ENCODE data around the gene FBXO15. TPM values are rescaled to one million over a fixed set of nuclear protein-coding genes. Genes with fewer than 3 reads are reported as not detected.

The FBXO15 gene
- total RNA-seq, 2 experiments from 2014 or later: 0.67 to 0.75 TPM

DNA sequence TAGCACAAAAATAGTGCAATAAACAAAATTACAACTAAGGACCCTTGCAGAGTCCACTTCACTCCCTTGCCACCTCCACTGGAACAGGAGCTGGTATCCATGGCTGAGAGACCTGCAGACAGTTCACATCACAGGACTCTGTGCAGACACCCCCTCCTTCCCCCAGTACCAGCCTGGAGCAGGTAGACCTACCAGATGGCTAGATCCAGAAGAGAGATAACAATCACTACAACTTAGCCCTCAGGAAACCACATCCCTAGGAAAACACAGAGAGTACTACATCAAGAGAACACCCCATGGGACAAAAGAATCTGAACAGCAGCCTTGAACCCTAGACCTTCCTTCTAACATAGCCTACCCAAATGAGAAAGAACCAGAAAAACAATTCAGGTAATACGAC, 49.8 kb downstream of the FBXO15 start:
- H3K4me3 Mint-ChIP-seq: no peak overlapping the region
- ChIA-PET CTCF (no interaction called here), POLR2A (no interaction called here)

DNA sequence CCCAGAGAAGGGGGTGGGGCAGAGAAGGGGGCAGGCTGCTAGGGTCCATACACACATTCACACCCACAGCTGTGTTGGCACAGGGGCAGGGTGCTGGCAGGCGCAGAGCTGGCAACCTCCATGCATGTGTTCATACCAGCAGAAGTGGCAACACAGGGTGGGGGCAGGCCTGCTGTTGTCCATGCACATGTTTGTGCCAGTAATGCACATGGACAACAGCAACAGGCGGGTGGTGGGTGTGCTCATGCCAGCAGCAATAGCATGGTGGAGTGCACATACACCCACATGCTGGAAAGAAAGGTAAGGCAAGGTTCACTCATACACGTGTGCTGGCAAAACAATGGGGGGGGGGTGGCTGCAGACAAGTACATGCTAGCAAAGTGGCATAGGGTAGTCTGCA, 54.7 kb downstream of the FBXO15 start:
- no peaks in the 10 kb centered on the region for H3K4me1 Mint-ChIP-seq (ENCODE audit: low read depth)
- peaks cover 13% of the 10 kb centered on the region for H3K9me3 Mint-ChIP-seq
- no peak for DNase-seq
- peaks cover 11% of the 10 kb centered on the region for H3K36me3 Mint-ChIP-seq
- intact Hi-C loops (cut with micrococcal nuclease): no loop called here
- no peak overlapping the region for H3K4me3 Mint-ChIP-seq
- no peak overlapping the region for H3K27ac Mint-ChIP-seq
- peaks cover 12% of the 10 kb centered on the region for H3K27me3 Mint-ChIP-seq
- POLR2A ChIA-PET: no interaction called here
- CTCF ChIA-PET: no interaction called here

More for the DNA sequence above, 49.8 kb downstream of the FBXO15 start:
- DNase-seq: no peak
- intact Hi-C loops (cut with micrococcal nuclease): no loop called here
- Mint-ChIP-seq H3K4me1 (ENCODE audit: low read depth) (no peaks in the 10 kb centered on the region), H3K36me3 (peaks cover 10% of the 10 kb centered on the region), H3K27me3 (peaks cover 3% of the 10 kb centered on the region), H3K9me3 (peaks cover 12% of the 10 kb centered on the region), H3K27ac (no peak overlapping the region)

DNA sequence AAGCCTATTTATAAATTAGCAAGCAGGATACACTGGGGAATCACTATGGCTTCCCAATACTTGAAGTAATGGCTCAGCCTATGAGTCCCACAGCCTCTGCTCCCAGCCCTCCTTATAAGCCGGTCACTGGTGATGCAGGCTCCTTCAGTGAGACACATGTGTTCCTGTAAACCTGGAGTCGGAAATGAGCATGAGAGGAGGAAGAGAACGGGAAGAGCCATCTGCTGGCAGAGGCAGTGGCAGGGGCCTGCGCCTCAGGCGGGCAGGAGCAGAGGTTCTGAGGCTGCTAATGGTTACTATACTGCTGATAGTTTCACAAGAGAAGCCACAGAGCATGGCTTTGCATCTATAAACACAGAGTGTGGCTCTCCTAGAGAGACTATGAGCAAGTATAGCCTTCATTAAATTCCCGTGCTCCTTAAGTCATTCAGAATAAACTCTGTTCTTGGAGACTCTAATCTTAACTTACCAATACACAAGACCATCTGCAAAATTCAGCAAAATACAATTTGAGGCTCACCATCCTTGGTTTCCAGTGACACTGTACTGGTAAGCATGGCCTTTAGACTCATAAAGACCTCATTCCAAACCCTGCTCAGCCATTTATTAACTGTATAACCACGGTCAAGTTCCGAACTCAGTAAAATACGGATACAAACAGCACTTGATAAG, 63.3 kb downstream of the FBXO15 start:
- no peak for DNase-seq
- peaks cover 2% of the 10 kb centered on the region for H3K36me3 Mint-ChIP-seq
- intact Hi-C loops (cut with micrococcal nuclease): loop anchor here (5.0 to 10.0 kb wide), 2 partner anchors 1322 to 1660 kb away; no protein-coding TSS in a partner anchor
- CTCF ChIA-PET: interaction anchor here (2.3 kb wide), 1 partner anchor 258 kb away, joined by 10 read pairs; no protein-coding TSS in a partner anchor
- peaks cover 8% of the 10 kb centered on the region for H3K9me3 Mint-ChIP-seq
- peaks cover 3% of the 10 kb centered on the region for H3K27me3 Mint-ChIP-seq
- H3K4me3 Mint-ChIP-seq: no peak overlapping the region
- POLR2A ChIA-PET: no interaction called here
- no peak overlapping the region for H3K27ac Mint-ChIP-seq
- peaks cover 14% of the 10 kb centered on the region for H3K4me1 Mint-ChIP-seq (ENCODE audit: low read depth)

DNA sequence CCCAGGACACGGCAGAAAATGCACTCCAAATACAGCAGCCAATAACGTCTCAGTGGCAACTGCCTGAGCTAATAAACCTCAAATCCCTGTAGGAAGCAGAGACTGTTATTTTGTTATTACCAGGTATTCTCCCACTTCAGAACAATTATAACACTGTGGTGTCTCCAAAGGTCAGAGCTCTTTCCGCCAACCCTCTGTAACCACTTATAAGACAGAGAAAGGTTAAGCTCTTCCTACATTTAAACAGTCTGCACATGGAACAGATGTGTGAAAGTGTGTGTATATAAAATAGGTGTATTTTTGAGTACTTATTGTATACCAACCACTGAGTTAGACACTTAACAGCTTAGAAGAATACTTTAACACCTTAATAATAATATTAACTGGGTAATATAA, 64.1 kb downstream of the FBXO15 start:
- peaks cover 14% of the 10 kb centered on the region for H3K4me1 Mint-ChIP-seq (ENCODE audit: low read depth)
- ChIA-PET CTCF (interaction anchor here (1.0 to 2.3 kb wide), 7 partner anchors 16 to 259 kb away, joined by 3 to 16 read pairs (median 6); no protein-coding TSS in a partner anchor), POLR2A (interaction anchor here (0.7 kb wide), 1 partner anchor 56 kb away, joined by 3 read pairs; no protein-coding TSS in a partner anchor)
- peak overlapping the region; percentile 73 for H3K27ac Mint-ChIP-seq
- DNase-seq: no peak
- no peaks in the 10 kb centered on the region for H3K36me3 Mint-ChIP-seq
- no peaks in the 10 kb centered on the region for H3K27me3 Mint-ChIP-seq
- H3K4me3 Mint-ChIP-seq: no peak overlapping the region
- intact Hi-C loops (cut with micrococcal nuclease): loop anchor here (1.0 to 10.0 kb wide), 3 partner anchors 20 to 1661 kb away; no protein-coding TSS in a partner anchor
- peaks cover 3% of the 10 kb centered on the region for H3K9me3 Mint-ChIP-seq

DNA sequence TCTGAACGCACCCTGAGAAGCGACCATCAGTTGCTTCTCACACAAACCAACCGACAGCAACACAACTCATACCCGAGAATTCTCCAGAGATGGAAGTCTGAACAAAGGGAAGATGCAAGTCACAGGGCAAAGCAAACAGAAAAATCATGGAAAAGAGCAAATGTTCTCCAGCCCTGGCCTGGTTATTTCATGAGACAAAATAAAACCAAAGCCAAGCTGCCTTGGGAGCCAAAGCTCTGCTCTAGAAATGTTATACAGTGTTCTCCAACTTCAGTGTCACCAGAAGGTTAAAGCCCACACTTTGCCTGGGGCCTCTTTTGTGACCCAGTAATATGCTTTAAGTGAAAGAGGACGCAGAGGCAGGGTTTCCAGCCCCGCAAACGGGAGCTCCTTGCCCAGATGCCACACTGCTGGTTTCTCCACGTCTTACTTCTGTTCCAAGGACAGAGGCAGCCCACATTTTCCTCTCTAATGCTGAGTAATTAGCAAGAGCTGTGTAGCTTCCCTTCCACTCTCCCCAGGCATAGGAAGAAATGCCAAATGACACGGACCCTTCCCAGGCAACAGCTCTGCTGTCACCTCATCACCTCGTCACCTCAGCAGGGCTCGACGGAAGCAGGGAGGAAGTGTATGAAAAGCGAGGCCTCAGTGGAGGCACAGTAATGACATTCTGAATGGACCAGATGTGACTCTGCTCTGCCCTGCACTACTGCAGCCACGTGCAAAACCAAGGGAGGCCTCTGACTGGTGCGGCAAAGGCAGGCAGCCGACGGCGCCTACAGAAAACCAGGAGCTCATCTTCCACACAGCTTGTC, 64.7 kb downstream of the FBXO15 start:
- peak; percentile 52 for DNase-seq
- Mint-ChIP-seq H3K4me1 (ENCODE audit: low read depth) (peaks cover 14% of the 10 kb centered on the region), H3K9me3 (no peaks in the 10 kb centered on the region), H3K27ac (peak overlapping the region; percentile 73), H3K4me3 (peak overlapping the region; percentile 69), H3K27me3 (no peaks in the 10 kb centered on the region), H3K36me3 (no peaks in the 10 kb centered on the region)
- ChIA-PET POLR2A (interaction anchor here (0.7 to 1.6 kb wide), 2 partner anchors 19 to 57 kb away, joined by 3 to 4 read pairs; no protein-coding TSS in a partner anchor), CTCF (interaction anchor here (0.5 to 2.3 kb wide), 21 partner anchors 13 to 1583 kb away, joined by 3 to 16 read pairs (median 4); no protein-coding TSS in a partner anchor)
- intact Hi-C loops (cut with micrococcal nuclease): loop anchor here (1.0 to 10.0 kb wide), 6 partner anchors 20 to 1662 kb away; partner anchors contain the start of gene TIMM21

DNA sequence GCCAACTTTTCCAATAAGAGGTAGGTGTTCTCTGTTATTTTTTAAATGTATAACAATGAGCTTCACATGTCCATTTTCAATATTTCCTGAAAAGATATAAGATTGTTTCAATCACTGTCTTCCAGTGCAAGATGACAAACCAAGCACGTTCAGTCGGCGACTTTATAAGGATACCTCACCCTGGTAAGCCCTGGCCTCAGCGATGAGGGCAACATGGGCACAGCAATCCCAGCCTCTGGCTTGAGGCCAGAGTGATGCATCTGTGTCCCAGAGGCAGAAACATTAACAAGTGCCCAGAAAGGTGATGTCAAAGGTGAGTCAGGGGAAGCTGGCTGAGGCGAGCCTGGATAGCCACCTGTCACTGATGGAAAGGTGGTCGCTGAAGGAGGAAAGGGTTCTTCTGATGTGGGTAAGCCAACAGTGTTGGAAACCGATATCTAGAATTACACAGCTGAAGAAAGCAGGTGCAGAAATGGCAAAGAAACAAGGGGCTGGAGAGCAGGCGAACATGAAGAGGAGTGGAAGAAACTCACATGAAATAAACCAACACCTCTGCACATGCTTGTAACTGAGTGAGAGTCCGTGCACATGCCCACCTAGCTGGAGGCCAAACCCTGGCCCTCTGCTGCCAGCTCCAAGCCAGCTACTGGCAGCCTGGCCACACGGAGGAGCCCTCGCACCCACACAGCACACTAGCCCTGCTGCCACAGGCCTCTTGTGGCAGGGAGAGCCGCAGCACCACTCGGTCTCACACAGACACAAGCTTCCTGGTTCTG, 65.5 kb downstream of the FBXO15 start:
- Mint-ChIP-seq H3K36me3 (no peaks in the 10 kb centered on the region), H3K4me1 (ENCODE audit: low read depth) (peaks cover 14% of the 10 kb centered on the region), H3K4me3 (peak overlapping the region; percentile 69), H3K27ac (peak overlapping the region; percentile 73), H3K9me3 (no peaks in the 10 kb centered on the region), H3K27me3 (no peaks in the 10 kb centered on the region)
- CTCF ChIA-PET: interaction anchor here (0.5 to 2.3 kb wide), 19 partner anchors 14 to 471 kb away, joined by 3 to 16 read pairs (median 4); no protein-coding TSS in a partner anchor
- peak; percentile 81 for DNase-seq
- POLR2A ChIA-PET: interaction anchor here (1.6 kb wide), 1 partner anchor 18 kb away, joined by 4 read pairs; no protein-coding TSS in a partner anchor
- intact Hi-C loops (cut with micrococcal nuclease): loop anchor here (1.0 to 10.0 kb wide), 5 partner anchors 35 to 1663 kb away; partner anchors contain the start of gene TIMM21

DNA sequence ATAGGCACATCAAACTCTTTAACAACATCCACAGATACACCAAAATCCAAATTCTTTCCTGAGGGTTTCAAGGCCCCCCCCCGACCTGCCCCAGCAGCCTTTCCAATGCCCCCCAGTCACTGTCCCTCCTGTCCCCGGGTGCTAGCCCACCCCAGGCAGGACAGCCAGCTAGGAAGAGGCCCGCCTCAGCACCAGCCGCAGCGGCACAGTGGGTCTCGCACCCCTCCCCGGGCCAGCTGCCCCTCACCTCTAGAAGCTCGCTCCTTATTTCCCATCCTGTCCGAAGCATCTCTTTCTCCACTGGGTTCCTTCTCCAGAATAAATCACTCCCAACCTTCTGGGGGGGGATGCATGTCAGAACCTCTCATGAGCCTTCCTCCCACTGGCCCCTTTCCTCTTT, 69.4 kb downstream of the FBXO15 start:
- Mint-ChIP-seq H3K27me3 (no peaks in the 10 kb centered on the region), H3K4me3 (no peak overlapping the region), H3K36me3 (no peaks in the 10 kb centered on the region), H3K4me1 (ENCODE audit: low read depth) (peaks cover 10% of the 10 kb centered on the region), H3K27ac (no peak overlapping the region), H3K9me3 (no peaks in the 10 kb centered on the region)
- intact Hi-C loops (cut with micrococcal nuclease): no loop called here
- DNase-seq: no peak
- POLR2A ChIA-PET: no interaction called here
- CTCF ChIA-PET: no interaction called here

DNA sequence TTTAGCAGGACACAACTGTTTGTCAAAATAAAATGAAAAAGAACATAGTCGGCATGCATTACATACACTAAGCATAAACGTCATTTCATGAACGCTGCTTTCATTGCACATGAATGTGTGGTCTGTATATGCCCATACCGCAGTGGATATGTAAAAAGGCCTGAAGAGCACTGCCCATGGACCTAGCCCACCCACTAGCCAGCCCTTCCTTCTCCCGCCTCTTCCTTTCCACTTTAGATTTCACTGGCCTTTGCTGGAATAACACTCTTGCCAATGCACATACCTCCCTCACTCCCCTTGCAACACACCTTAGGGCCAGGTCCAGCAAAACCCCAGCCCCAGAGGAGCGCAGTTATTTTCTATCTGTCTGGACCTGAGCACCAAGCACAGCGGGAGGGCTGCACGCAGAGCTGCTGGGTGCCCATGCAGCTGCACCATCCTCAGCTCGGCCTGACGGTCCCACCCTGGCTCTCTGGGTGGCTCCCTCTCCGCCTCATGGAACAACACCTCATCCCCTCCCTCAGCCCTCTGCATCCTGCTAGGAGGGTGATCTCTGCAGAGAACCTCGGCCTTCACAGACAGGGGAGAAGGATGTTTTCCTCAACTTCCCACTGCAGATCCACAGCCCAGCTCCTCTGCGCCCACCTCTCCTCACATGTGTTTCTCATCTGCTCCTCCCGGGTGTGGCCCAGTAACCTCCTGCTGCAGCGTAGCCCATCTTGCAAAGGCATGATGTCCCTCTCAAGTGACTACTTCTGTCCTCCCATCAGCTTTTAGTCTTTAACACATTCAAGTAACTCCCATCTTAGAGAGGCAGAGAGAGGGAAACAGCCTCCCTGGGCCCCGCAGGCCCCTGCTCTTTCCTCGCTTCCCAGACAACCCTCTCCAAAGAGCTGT, 72.7 kb downstream of the FBXO15 start:
- Mint-ChIP-seq H3K27me3 (peaks cover 3% of the 10 kb centered on the region), H3K36me3 (no peaks in the 10 kb centered on the region), H3K9me3 (no peaks in the 10 kb centered on the region), H3K27ac (no peak overlapping the region), H3K4me3 (no peak overlapping the region), H3K4me1 (ENCODE audit: low read depth) (no peaks in the 10 kb centered on the region)
- no peak for DNase-seq
- ChIA-PET POLR2A (no interaction called here), CTCF (no interaction called here)
- intact Hi-C loops (cut with micrococcal nuclease): no loop called here

DNA sequence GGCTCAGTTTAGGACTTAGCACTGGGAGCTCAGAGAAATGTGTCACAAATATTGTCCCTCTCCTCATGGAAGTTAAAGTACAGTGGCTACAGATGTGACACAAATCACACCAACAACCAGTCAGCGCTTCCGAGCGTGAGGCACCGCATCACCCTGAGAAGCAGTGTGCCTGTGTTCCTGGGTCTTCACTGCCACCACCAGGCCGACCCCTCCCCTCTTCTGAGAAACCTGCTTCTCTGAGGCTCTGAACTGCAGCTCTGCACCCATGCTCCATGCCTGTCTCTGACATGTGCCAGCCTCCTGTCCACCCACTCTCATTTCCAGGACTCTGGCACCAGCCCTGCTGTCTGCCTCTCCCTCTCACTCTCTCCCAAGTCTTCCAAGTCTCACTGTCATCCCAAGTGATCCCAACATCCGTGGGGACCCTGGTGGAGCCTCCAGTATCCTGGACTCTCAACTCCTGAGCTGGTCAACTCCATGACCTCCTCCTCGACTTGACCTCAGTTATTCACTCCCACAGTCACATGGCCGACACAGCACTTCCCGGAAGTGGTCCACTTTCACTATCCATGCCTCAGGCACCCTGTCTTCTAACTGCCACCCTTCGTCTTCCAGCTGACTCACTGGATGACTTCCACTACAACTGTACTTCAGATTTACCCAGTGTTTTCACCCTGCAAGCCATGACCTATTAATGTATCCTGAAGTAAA, 73.5 kb downstream of the FBXO15 start:
- Mint-ChIP-seq H3K9me3 (no peaks in the 10 kb centered on the region), H3K27ac (no peak overlapping the region), H3K36me3 (no peaks in the 10 kb centered on the region), H3K4me3 (no peak overlapping the region), H3K27me3 (peaks cover 3% of the 10 kb centered on the region), H3K4me1 (ENCODE audit: low read depth) (no peaks in the 10 kb centered on the region)
- CTCF ChIA-PET: no interaction called here
- POLR2A ChIA-PET: no interaction called here
- no peak for DNase-seq
- intact Hi-C loops (cut with micrococcal nuclease): no loop called here

DNA sequence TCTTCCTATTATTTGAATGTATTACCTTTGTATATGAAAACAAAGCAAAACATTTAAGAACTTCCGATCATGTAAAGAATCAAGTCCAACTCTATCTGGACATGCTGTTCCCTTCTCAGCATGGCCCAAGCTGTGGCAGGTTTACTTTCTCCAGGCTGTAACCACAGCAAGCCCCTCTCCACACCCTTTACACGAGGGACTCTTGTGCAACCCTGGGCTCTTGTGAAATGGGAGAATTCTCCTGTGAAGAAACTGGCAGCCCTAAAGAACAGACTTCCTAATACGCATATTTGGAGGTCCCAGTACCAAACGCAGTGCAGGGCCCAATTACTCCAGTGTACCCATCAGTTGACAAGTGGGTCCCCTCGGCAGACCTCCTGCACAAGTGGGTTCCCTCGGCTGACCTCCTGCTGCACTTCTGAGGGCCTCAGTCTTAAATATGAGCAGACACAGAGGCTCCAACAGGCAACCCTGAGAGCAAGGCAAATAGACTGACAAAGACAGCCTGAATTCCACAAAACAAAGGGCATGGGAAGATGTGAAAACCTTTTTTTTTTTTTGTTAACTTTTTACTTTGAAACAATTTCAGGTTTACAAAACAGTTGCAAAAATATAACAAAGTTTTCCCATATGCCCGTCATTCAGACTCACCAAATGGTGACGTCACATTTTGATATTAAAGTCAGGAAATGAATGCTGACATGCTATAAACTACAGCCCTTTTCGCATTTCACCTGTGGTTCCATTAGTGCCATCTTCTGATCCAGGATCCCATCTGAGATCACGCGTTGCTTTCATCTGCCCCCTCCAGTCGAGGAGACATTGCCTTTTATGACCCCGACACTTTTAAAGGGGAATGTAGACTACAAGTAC, 78.2 kb downstream of the FBXO15 start:
- peaks cover 6% of the 10 kb centered on the region for H3K27me3 Mint-ChIP-seq
- POLR2A ChIA-PET: no interaction called here
- no peak for DNase-seq
- CTCF ChIA-PET: no interaction called here
- H3K4me3 Mint-ChIP-seq: no peak overlapping the region
- peaks cover 8% of the 10 kb centered on the region for H3K4me1 Mint-ChIP-seq (ENCODE audit: low read depth)
- no peak overlapping the region for H3K27ac Mint-ChIP-seq
- intact Hi-C loops (cut with micrococcal nuclease): no loop called here
- H3K36me3 Mint-ChIP-seq: no peaks in the 10 kb centered on the region
- H3K9me3 Mint-ChIP-seq: no peaks in the 10 kb centered on the region
